NCI-H2227 (cell line): ENCODE measurements around the gene TMC6.
"Not testable (repeated sequence)": the region's sequence is repeated elsewhere in the genome, so short reads cannot be mapped to it uniquely, and the experiment has no call there.

Source experiments
- DNase-seq: peaks from one replicate; lab custom pipeline; 2025; ENCODE audit not compliant: unreplicated experiment; lab: John Stamatoyannopoulos, UW

TMC6 gene

GRCh38 chr17:78154903-78155811, 26.6 kb upstream of the TMC6 start:
- no peak for DNase-seq

GRCh38 chr17:78151514-78152008, 23.0 kb upstream of the TMC6 start:
- DNase-seq: no peak

- no peak for DNase-seq
Measured at GRCh38 chr17:78148286-78149016, 19.9 kb upstream of the TMC6 start.

GRCh38 chr17:78147315-78147998, 18.9 kb upstream of the TMC6 start:
- DNase-seq: no peak

- no peak for DNase-seq
Measured at GRCh38 chr17:78146881-78147280, 18.3 kb upstream of the TMC6 start.

GRCh38 chr17:78146471-78146869, 17.9 kb upstream of the TMC6 start:
- no peak for DNase-seq

- DNase-seq: no peak
Measured at GRCh38 chr17:78144736-78145641, 16.4 kb upstream of the TMC6 start.

GRCh38 chr17:78144147-78144719, 15.7 kb upstream of the TMC6 start:
- DNase-seq: peak; percentile 64

- DNase-seq: no peak
Measured at GRCh38 chr17:78143214-78144146, 14.9 kb upstream of the TMC6 start.

GRCh38 chr17:78142119-78142861, 13.7 kb upstream of the TMC6 start:
- DNase-seq: no peak

GRCh38 chr17:78141437-78142118, 13.0 kb upstream of the TMC6 start:
- no peak for DNase-seq

GRCh38 chr17:78140169-78141051, 11.9 kb upstream of the TMC6 start:
- DNase-seq: peak; percentile 53

GRCh38 chr17:78139861-78140168, 11.3 kb upstream of the TMC6 start:
- not testable (repeated sequence) for DNase-seq

- no peak for DNase-seq
Measured at GRCh38 chr17:78138204-78139060, 9.9 kb upstream of the TMC6 start.

GRCh38 chr17:78137392-78138203, 9.0 kb upstream of the TMC6 start:
- DNase-seq: no peak
